GM21576 (cell line): ENCODE measurements around the gene PPP2R3C.
A peak's percentile ranks its signal among the peaks of the same experiment; 100 is the strongest.
"Not testable (repeated sequence)": the region's sequence is repeated elsewhere in the genome, so short reads cannot be mapped to it uniquely, and the experiment has no call there.

Experiments used
- ATAC-seq: cut with Tn5 transposase; IDR thresholded peaks from one replicate; pipeline ENCODE4 v1.9.1; 2021; ENCODE audit warnings: mild to moderate bottlenecking, moderate library complexity; ENCODE audit not compliant: unreplicated experiment

PPP2R3C gene

GRCh38 chr14:35065731-35066130 lies 56.1 kb downstream of the PPP2R3C start:
- not testable (repeated sequence) for ATAC-seq

- not testable (repeated sequence) for ATAC-seq
Measured at GRCh38 chr14:35061113-35061791, 60.5 kb downstream of the PPP2R3C start.

GRCh38 chr14:35052637-35053036 lies 69.2 kb downstream of the PPP2R3C start:
- no peak for ATAC-seq

- no peak for ATAC-seq
Measured at GRCh38 chr14:35051796-35052195, 70.0 kb downstream of the PPP2R3C start.

- ATAC-seq, result no peak
Measured at GRCh38 chr14:35050652-35051051, 71.1 kb downstream of the PPP2R3C start.

- no peak for ATAC-seq
Measured at GRCh38 chr14:35047976-35048513, 73.7 kb downstream of the PPP2R3C start.

- peak; percentile 22 for ATAC-seq
Measured at GRCh38 chr14:35046751-35047536, 74.8 kb downstream of the PPP2R3C start.

- peak; percentile 92 for ATAC-seq
Measured at GRCh38 chr14:35046048-35046750, 75.6 kb downstream of the PPP2R3C start, which contains the start of gene FAM177A1. Gene FAM177A1, plus strand, starts transcription at chr14:35046272. Its CDS starts 192 bp downstream, at chr14:35046464.

GRCh38 chr14:35045798-35046047 lies 76.1 kb downstream of the PPP2R3C start:
- ATAC-seq, result no peak

GRCh38 chr14:35044939-35045797 lies 76.6 kb downstream of the PPP2R3C start:
- no peak for ATAC-seq

GRCh38 chr14:35043046-35043445 lies 78.7 kb downstream of the PPP2R3C start:
- ATAC-seq, result no peak

GRCh38 chr14:35042632-35043031 lies 79.2 kb downstream of the PPP2R3C start:
- ATAC-seq, result no peak

- ATAC-seq, result not testable (repeated sequence)
Measured at GRCh38 chr14:35038312-35038711, 83.5 kb downstream of the PPP2R3C start.
